ENCODE data around the gene LAMA2.

The LAMA2 gene

GRCh38 chr6:128874863-128875262 lies 8.1 kb upstream of the LAMA2 start:
- Histone ChIP-seq H3K4me3 (ENCODE audit: low read depth, low read length) (no peak overlapping the region), H3K36me3 (no peaks in the 10 kb centered on the region), H3K27me3 (ENCODE audit: insufficient read depth, low read depth, severe bottlenecking) (no peaks in the 10 kb centered on the region), H3K9me3 (ENCODE audit: severe bottlenecking) (no peaks in the 10 kb centered on the region), H3K27ac (no peak overlapping the region)
- TF ChIP-seq CTCF (IDR thresholded peaks at IDR 0.05; ENCODE audit: low read depth, low read length), result no peak
- no peak for DNase-seq

GRCh38 chr6:128882560-128882959 lies 378 bp upstream of the LAMA2 start:
- DNase-seq, result no peak
- no peak for TF ChIP-seq CTCF (IDR thresholded peaks at IDR 0.05; ENCODE audit: low read depth, low read length)
- H3K36me3 ChIP-seq, result no peaks in the 10 kb centered on the region

GRCh38 chr6:128883906-128884305 lies 968 bp downstream of the LAMA2 start:
- Histone ChIP-seq H3K27me3 (ENCODE audit: insufficient read depth, low read depth, severe bottlenecking) (no peaks in the 10 kb centered on the region), H3K4me3 (ENCODE audit: low read depth, low read length) (no peak overlapping the region), H3K36me3 (no peaks in the 10 kb centered on the region), H3K9me3 (ENCODE audit: severe bottlenecking) (no peaks in the 10 kb centered on the region), H3K27ac (no peak overlapping the region)
- no peak for DNase-seq
- no peak for TF ChIP-seq CTCF (IDR thresholded peaks at IDR 0.05; ENCODE audit: low read depth, low read length)

More at GRCh38 chr6:128882560-128882959, 378 bp upstream of the LAMA2 start:
- Histone ChIP-seq H3K4me3 (ENCODE audit: low read depth, low read length) (no peak overlapping the region), H3K27ac (no peak overlapping the region), H3K27me3 (ENCODE audit: insufficient read depth, low read depth, severe bottlenecking) (no peaks in the 10 kb centered on the region), H3K9me3 (ENCODE audit: severe bottlenecking) (no peaks in the 10 kb centered on the region)

GRCh38 chr6:128885381-128885780 lies 2.4 kb downstream of the LAMA2 start:
- no peaks in the 10 kb centered on the region for H3K36me3 ChIP-seq
- no peak overlapping the region for H3K4me3 ChIP-seq (ENCODE audit: low read depth, low read length)
- no peak for DNase-seq
- no peak for TF ChIP-seq CTCF (IDR thresholded peaks at IDR 0.05; ENCODE audit: low read depth, low read length)
- no peaks in the 10 kb centered on the region for H3K9me3 ChIP-seq (ENCODE audit: severe bottlenecking)
- H3K27ac ChIP-seq, result no peak overlapping the region
- no peaks in the 10 kb centered on the region for H3K27me3 ChIP-seq (ENCODE audit: insufficient read depth, low read depth, severe bottlenecking)

GRCh38 chr6:128886706-128887105 lies 3.8 kb downstream of the LAMA2 start:
- Histone ChIP-seq H3K9me3 (ENCODE audit: severe bottlenecking) (no peaks in the 10 kb centered on the region), H3K27me3 (ENCODE audit: insufficient read depth, low read depth, severe bottlenecking) (no peaks in the 10 kb centered on the region), H3K4me3 (ENCODE audit: low read depth, low read length) (no peak overlapping the region), H3K27ac (no peak overlapping the region), H3K36me3 (no peaks in the 10 kb centered on the region)
- no peak for TF ChIP-seq CTCF (IDR thresholded peaks at IDR 0.05; ENCODE audit: low read depth, low read length)
- DNase-seq, result no peak

- no peak for TF ChIP-seq CTCF (IDR thresholded peaks at IDR 0.05; ENCODE audit: low read depth, low read length)
- DNase-seq, result no peak
- no peaks in the 10 kb centered on the region for H3K36me3 ChIP-seq
- no peaks in the 10 kb centered on the region for H3K27me3 ChIP-seq (ENCODE audit: insufficient read depth, low read depth, severe bottlenecking)
- no peak overlapping the region for H3K27ac ChIP-seq
- no peaks in the 10 kb centered on the region for H3K9me3 ChIP-seq (ENCODE audit: severe bottlenecking)
- no peak overlapping the region for H3K4me3 ChIP-seq (ENCODE audit: low read depth, low read length)
Observed at GRCh38 chr6:128888444-128889175, 5.7 kb downstream of the LAMA2 start.

All from WERI-Rb-1 (cell line).